IMR-90 (cell line): ENCODE measurements around the gene AKAP6. TPM values are rescaled to one million over a fixed set of nuclear protein-coding genes. Genes with fewer than 3 reads are reported as not detected.

ENCODE experiments used
- ATAC-seq: fragments of 200-7000 bp; cut with Tn5 transposase; 2 replicates; pipeline ENCODE4 v1.9.1; 2020; ENCODE audit warnings: low read depth, mild to moderate bottlenecking, moderate library complexity
- BruUV-seq: library from RNA; stranded (reverse); fragments of 400-500 nt; replicated peaks from 2 replicates; lab custom pipeline; 2021; lab: Mats Ljungman, UMichigan
- CTCF ChIA-PET: fragments of 300-600 bp; formaldehyde crosslinking; extraction: SDS; loops from one replicate; lab custom pipeline; 2021; ENCODE audit warnings: antibody characterized with exemption; lab: Yijun Ruan, JAX
- POLR2A ChIA-PET: fragments of 300-600 bp; sonication (Branson Sonifier 250); formaldehyde crosslinking; loops from one replicate; lab custom pipeline; 2022; ENCODE audit warnings: antibody characterized with exemption; ENCODE audit not compliant: unreplicated experiment; lab: Charles Lee
- DNase-seq: peaks from one replicate; pipeline ENCODE4 v3.0.0; 2013
- H2AFZ ChIP-seq: replicated peaks from 2 replicates; pipeline ENCODE3; 2013; ENCODE audit warnings: low read length, mild to moderate bottlenecking; ENCODE audit not compliant: poor library complexity
- H2AK5ac ChIP-seq: 2 replicates; pipeline ENCODE4 v1.6.1; 2013; ENCODE audit warnings: low read depth, low read length, inconsistent platforms
- H2AK9ac ChIP-seq: replicated peaks from 2 replicates; pipeline ENCODE3; 2013; ENCODE audit warnings: mild to moderate bottlenecking, low read depth, low read length, moderate library complexity; ENCODE audit not compliant: poor library complexity
- H2BK120ac ChIP-seq: 2 replicates; pipeline ENCODE4 v1.6.1; 2013; ENCODE audit warnings: low read depth, low read length, inconsistent platforms
- H2BK15ac ChIP-seq: 3 replicates; pipeline ENCODE4 v1.6.1; 2013; ENCODE audit warnings: low read depth, low read length, inconsistent platforms
- H2BK20ac ChIP-seq: 2 replicates; pipeline ENCODE4 v1.6.1; 2013; ENCODE audit warnings: low read depth, mild to moderate bottlenecking, inconsistent platforms, low read length, moderate library complexity
- H2BK5ac ChIP-seq: 2 replicates; pipeline ENCODE4 v1.6.1; 2013; ENCODE audit warnings: mild to moderate bottlenecking, low read depth, low read length, inconsistent platforms; ENCODE audit not compliant: poor library complexity, severe bottlenecking
- H3K14ac ChIP-seq: replicated peaks from 2 replicates; pipeline ENCODE4 v1.6.1; 2013; ENCODE audit warnings: low read depth, low read length, inconsistent platforms
- H3K18ac ChIP-seq: 2 replicates; pipeline ENCODE4 v1.6.1; 2013; ENCODE audit warnings: low read depth, low read length, control low read depth
- H3K23ac ChIP-seq: 2 replicates; pipeline ENCODE4 v1.6.1; 2013; ENCODE audit warnings: low read depth, low read length, inconsistent platforms
- H3K27ac ChIP-seq: 2 replicates; pipeline ENCODE4 v1.5.1; 2013; ENCODE audit warnings: mild to moderate bottlenecking, control low read depth, low read length; ENCODE audit not compliant: insufficient read depth
- H3K27me3 ChIP-seq: 2 replicates; pipeline ENCODE4 v1.6.1; 2013; ENCODE audit warnings: low read length; ENCODE audit not compliant: control insufficient read depth, insufficient read depth
- H3K36me3 ChIP-seq: 2 replicates; pipeline ENCODE4 v1.6.1; 2013; ENCODE audit warnings: low read length, mixed read lengths; ENCODE audit not compliant: control insufficient read depth, insufficient read depth
- H3K4ac ChIP-seq: 2 replicates; pipeline ENCODE4 v1.6.1; 2013; ENCODE audit warnings: low read depth, low read length, inconsistent platforms
- H3K4me1 ChIP-seq: 2 replicates; pipeline ENCODE4 v1.6.1; 2013; ENCODE audit warnings: low read length, mixed read lengths; ENCODE audit not compliant: control insufficient read depth, insufficient read depth
- H3K4me2 ChIP-seq: 2 replicates; pipeline ENCODE4 v1.6.1; 2013; ENCODE audit warnings: low read depth, mild to moderate bottlenecking, control low read depth, low read length, moderate library complexity
- H3K4me3 ChIP-seq: 2 replicates; pipeline ENCODE4 v1.5.1; 2013; ENCODE audit warnings: low read depth, mild to moderate bottlenecking, control low read depth, low read length, moderate library complexity; ENCODE audit not compliant: insufficient read depth
- H3K56ac ChIP-seq: 2 replicates; pipeline ENCODE4 v1.6.1; 2013; ENCODE audit warnings: low read length, inconsistent platforms; ENCODE audit not compliant: insufficient read depth; ENCODE audit errors: extremely low read depth
- H3K79me1 ChIP-seq, 2 experiments: 2 replicates each; pipeline ENCODE4 v1.6.1; 2013; ENCODE audit warnings: low read length in 2 of 2, inconsistent platforms in 1 of 2, low read depth in 1 of 2
- H3K9ac ChIP-seq: 2 replicates; pipeline ENCODE4 v1.6.1; 2013; ENCODE audit warnings: low read depth, low read length, control low read depth
- H3K9me1 ChIP-seq: 2 replicates; pipeline ENCODE4 v1.6.1; 2013; ENCODE audit warnings: low read length, inconsistent platforms; ENCODE audit not compliant: insufficient read depth
- H3K9me3 ChIP-seq: 2 replicates; pipeline ENCODE4 v1.6.1; 2013; ENCODE audit warnings: low read length; ENCODE audit not compliant: control insufficient read depth, insufficient read depth
- H4K20me1 ChIP-seq: 2 replicates; pipeline ENCODE4 v1.6.1; 2013; ENCODE audit warnings: low read length, inconsistent platforms; ENCODE audit not compliant: insufficient read depth
- H4K5ac ChIP-seq: 2 replicates; pipeline ENCODE4 v1.6.1; 2013; ENCODE audit warnings: mild to moderate bottlenecking, low read depth, low read length, control low read depth
- H4K8ac ChIP-seq, 2 experiments: 2 replicates each; pipeline ENCODE4 v1.6.1; 2013; ENCODE audit warnings: low read depth in 2 of 2, low read length in 2 of 2, control low read depth in 1 of 2, inconsistent platforms in 1 of 2
- H4K91ac ChIP-seq: 2 replicates; pipeline ENCODE4 v1.6.1; 2013; ENCODE audit warnings: low read depth, low read length, inconsistent platforms; ENCODE audit not compliant: insufficient read depth
- POLR2A ChIP-seq: IDR thresholded peaks from 2 replicates; pipeline ENCODE4 v1.6.1; 2012; ENCODE audit warnings: mild to moderate bottlenecking, low read depth, low read length
- RCOR1 ChIP-seq: IDR thresholded peaks from 2 replicates; pipeline ENCODE4 v1.6.1; 2012; ENCODE audit warnings: mild to moderate bottlenecking, low read length, improper control_type of control experiment; ENCODE audit not compliant: insufficient replicate concordance
- WGBS, 2 experiments: methylation state at CpG; one replicate each; pipeline versions ENCODE4 v1.1.5 to v1.1.7; 2013; ENCODE audit warnings: missing lambda C conversion rate in 2 of 2; ENCODE audit not compliant: insufficient read length in 1 of 2; ENCODE audit errors: extremely low coverage in 2 of 2; 5-methylcytosine and 5-hydroxymethylcytosine counted together
- dilution Hi-C: fragments of 300-500 bp; cut with HindIII; formaldehyde crosslinking; loops from one replicate; pipeline ENCODE4 v1.14.3; 2018; ENCODE audit warnings: low sequenced_read_pairs; ENCODE audit not compliant: unreplicated experiment
- in situ Hi-C: fragments of 300-500 bp; cut with MboI; formaldehyde crosslinking; loops from 3 replicates; pipeline ENCODE4 v1.14.3; 2019; ENCODE audit warnings: low sequenced_read_pairs, inconsistent platforms, mixed read lengths
- intact Hi-C: fragments of 100-400 bp; cut with micrococcal nuclease; formaldehyde crosslinking; loops from 2 replicates; pipeline ENCODE4 v1.10.0; 2022
- polyA plus RNA-seq, 3 experiments: library from polyadenylated mRNA; depleted of rRNA; stranded (reverse); fragments of >200 nt; gene quantifications; 2 replicates each; pipeline ENCODE4 v1.2.3, GENCODE V29; 2012; ENCODE audit warnings: low replicate concordance in 1 of 3
- total RNA-seq: library from RNA; depleted of rRNA; stranded (reverse); fragments of >200 nt; gene quantifications from 2 replicates; pipeline ENCODE4 v1.2.3, GENCODE V29; 2012
- TF ChIP-seq, protein P1 (sequence below): fragments of 150-350 bp; IDR thresholded peaks from 2 replicates; pipeline ENCODE4 v1.6.1; 2016; ENCODE audit warnings: low read depth, mild to moderate bottlenecking, low read length, moderate library complexity, borderline replicate concordance

The AKAP6 gene
- total and polyA plus RNA-seq, 2 of the 4 experiments (the other 2 are of a cell fraction): 0.22 to 1.6 TPM

DNA sequence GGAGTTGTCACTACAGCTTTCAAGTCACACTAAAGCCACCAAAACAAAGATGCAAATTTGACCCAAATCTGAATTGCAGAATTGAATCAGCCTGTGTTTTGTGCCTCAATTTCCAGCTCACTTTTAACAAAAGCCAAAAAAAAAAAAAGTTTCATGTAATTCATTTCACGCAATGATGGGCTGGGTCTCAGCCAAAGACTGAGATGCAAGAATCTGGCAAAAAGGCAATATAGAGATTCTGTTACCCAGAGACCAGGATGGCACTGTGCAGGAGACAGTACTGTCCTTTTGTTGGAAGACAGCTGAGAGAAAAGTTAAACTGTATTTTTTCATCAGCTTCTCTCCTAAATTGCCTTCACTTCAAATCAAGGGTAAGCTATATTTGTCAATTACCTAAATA, 403.9 kb downstream of the AKAP6 start:
- ATAC-seq (no peak), DNase-seq (no peak)
- dilution Hi-C loops: no loop called here
- no peaks in the 10 kb centered on the region for H3K79me1 ChIP-seq
- H3K23ac ChIP-seq: no peak overlapping the region
- H2BK15ac ChIP-seq: no peak overlapping the region
- no peak for TF ChIP-seq POLR2A
- TF ChIP-seq RCOR1: no peak
- TF ChIP-seq, protein P1, sequence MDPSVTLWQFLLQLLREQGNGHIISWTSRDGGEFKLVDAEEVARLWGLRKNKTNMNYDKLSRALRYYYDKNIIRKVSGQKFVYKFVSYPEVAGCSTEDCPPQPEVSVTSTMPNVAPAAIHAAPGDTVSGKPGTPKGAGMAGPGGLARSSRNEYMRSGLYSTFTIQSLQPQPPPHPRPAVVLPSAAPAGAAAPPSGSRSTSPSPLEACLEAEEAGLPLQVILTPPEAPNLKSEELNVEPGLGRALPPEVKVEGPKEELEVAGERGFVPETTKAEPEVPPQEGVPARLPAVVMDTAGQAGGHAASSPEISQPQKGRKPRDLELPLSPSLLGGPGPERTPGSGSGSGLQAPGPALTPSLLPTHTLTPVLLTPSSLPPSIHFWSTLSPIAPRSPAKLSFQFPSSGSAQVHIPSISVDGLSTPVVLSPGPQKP: no peak
- H3K14ac ChIP-seq: no peak overlapping the region
- H3K9ac ChIP-seq: no peak overlapping the region
- no peak overlapping the region for H3K4me3 ChIP-seq
- ChIA-PET POLR2A (no interaction called here), CTCF (no interaction called here)
- H3K27ac ChIP-seq: no peak overlapping the region
- no peak overlapping the region for H2BK120ac ChIP-seq
- no peaks in the 10 kb centered on the region for H4K20me1 ChIP-seq
- H4K91ac ChIP-seq: no peak overlapping the region
- H3K4me2 ChIP-seq: no peak overlapping the region
- H3K9me1 ChIP-seq: no peaks in the 10 kb centered on the region
- no peak overlapping the region for H3K4ac ChIP-seq
- H2AFZ ChIP-seq: no peak overlapping the region
- no peaks in the 10 kb centered on the region; the same call in 1 of the 2 replicates for H3K27me3 ChIP-seq
- no peak overlapping the region for H3K56ac ChIP-seq
- no peak overlapping the region for H2BK5ac ChIP-seq
- H3K18ac ChIP-seq: no peak overlapping the region
- H3K4me1 ChIP-seq: no peaks in the 10 kb centered on the region
- intact Hi-C loops: no loop called here
- no peaks in the 10 kb centered on the region for H3K9me3 ChIP-seq
- BruUV-seq: no TSS peak
- no peak overlapping the region for H2AK5ac ChIP-seq
- in situ Hi-C loops: no loop called here
- H3K36me3 ChIP-seq: no peaks in the 10 kb centered on the region
- H2AK9ac ChIP-seq: no peak overlapping the region
- no peak overlapping the region for H2BK20ac ChIP-seq
- no peak overlapping the region for H4K5ac ChIP-seq
- H4K8ac ChIP-seq: no peak overlapping the region
- WGBS, 2 experiments: no CpG with 5 or more reads among the region's 1 CpG
